Dendritic cell treated with granulocyte-macrophage colony-stimulating factor and Interleukin-4, amounts not matched to agents 40 ng/mL and 50 ng/mL, for 4 days (primary cell): ENCODE data around the gene TJP3.
A peak's percentile ranks its signal among the peaks of the same experiment; 100 is the strongest.
"Not testable (repeated sequence)": the region's sequence is repeated elsewhere in the genome, so short reads cannot be mapped to it uniquely, and the experiment has no call there.

ENCODE experiments used
- H3K27ac Mint-ChIP-seq: one replicate; pipeline ENCODE4 v1.8.0; 2022; ENCODE audit warnings: mild to moderate bottlenecking, mixed read lengths
- H3K27me3 Mint-ChIP-seq: one replicate; pipeline ENCODE4 v1.8.0; 2022; ENCODE audit warnings: mild to moderate bottlenecking, mixed read lengths
- H3K36me3 Mint-ChIP-seq: one replicate; pipeline ENCODE4 v1.8.0; 2022; ENCODE audit warnings: low read depth, mixed read lengths
- H3K4me1 Mint-ChIP-seq: one replicate; pipeline ENCODE4 v1.8.0; 2022; ENCODE audit warnings: low read depth, mixed read lengths
- H3K4me3 Mint-ChIP-seq: one replicate; pipeline ENCODE4 v1.8.0; 2022; ENCODE audit warnings: mild to moderate bottlenecking, moderate library complexity, mixed read lengths
- H3K9me3 Mint-ChIP-seq: one replicate; pipeline ENCODE4 v1.8.0; 2022; ENCODE audit warnings: mixed read lengths
- intact Hi-C: fragments of 100-400 bp; cut with micrococcal nuclease; formaldehyde crosslinking; loops from one replicate; pipeline ENCODE4 v1.15.0; 2022

Gene TJP3

GRCh38 chr19:3762501-3763459, 54.6 kb downstream of the TJP3 start, which contains the start of gene MRPL54:
MRPL54 (plus strand) TSS chr19:3762682; CDS start chr19:3762701, 19 bp downstream.
- Mint-ChIP-seq H3K27me3 (no peaks in the 10 kb centered on the region), H3K4me1 (peaks cover 37% of the 10 kb centered on the region), H3K27ac (peak within 1 kb of the TSS; percentile 96), H3K4me3 (peak within 1 kb of the TSS; percentile 96), H3K36me3 (peaks cover 62% of the 10 kb centered on the region), H3K9me3 (no peaks in the 10 kb centered on the region)
- intact Hi-C loops: loop anchor here (5.0 kb wide), 1 partner anchor 60 kb away; no protein-coding TSS in a partner anchor

- no peak overlapping the region for H3K27ac Mint-ChIP-seq
- H3K4me1 Mint-ChIP-seq: peaks cover 26% of the 10 kb centered on the region
- no peaks in the 10 kb centered on the region for H3K9me3 Mint-ChIP-seq
- H3K36me3 Mint-ChIP-seq: peaks cover 62% of the 10 kb centered on the region
- intact Hi-C loops: no loop called here
- H3K4me3 Mint-ChIP-seq: no peak overlapping the region
- no peaks in the 10 kb centered on the region for H3K27me3 Mint-ChIP-seq
Measured at GRCh38 chr19:3765121-3765520, 56.9 kb downstream of the TJP3 start.

GRCh38 chr19:3765757-3766156, 57.6 kb downstream of the TJP3 start:
- H3K27ac Mint-ChIP-seq, H3K27me3 Mint-ChIP-seq, H3K4me3 Mint-ChIP-seq, H3K9me3 Mint-ChIP-seq, intact Hi-C loops: not testable (repeated sequence)
- Mint-ChIP-seq H3K4me1 (peaks cover 21% of the 10 kb centered on the region), H3K36me3 (peaks cover 62% of the 10 kb centered on the region)

GRCh38 chr19:3766520-3766919, 58.3 kb downstream of the TJP3 start:
- intact Hi-C loops: no loop called here
- Mint-ChIP-seq H3K27me3 (no peaks in the 10 kb centered on the region), H3K4me3 (no peak overlapping the region), H3K9me3 (no peaks in the 10 kb centered on the region), H3K36me3 (peaks cover 55% of the 10 kb centered on the region), H3K27ac (no peak overlapping the region), H3K4me1 (peaks cover 15% of the 10 kb centered on the region)

- no peaks in the 10 kb centered on the region for H3K9me3 Mint-ChIP-seq
- H3K27ac Mint-ChIP-seq: no peak overlapping the region
- H3K36me3 Mint-ChIP-seq: peaks cover 54% of the 10 kb centered on the region
- intact Hi-C loops: no loop called here
- H3K4me1 Mint-ChIP-seq: peaks cover 9% of the 10 kb centered on the region
- no peaks in the 10 kb centered on the region for H3K27me3 Mint-ChIP-seq
- H3K4me3 Mint-ChIP-seq: no peak overlapping the region
Measured at GRCh38 chr19:3767050-3767449, 58.9 kb downstream of the TJP3 start.

- H3K27ac Mint-ChIP-seq: no peak overlapping the region
- peaks cover 8% of the 10 kb centered on the region for H3K4me1 Mint-ChIP-seq
- intact Hi-C loops: no loop called here
Measured at GRCh38 chr19:3768015-3768747, 60.0 kb downstream of the TJP3 start.

GRCh38 chr19:3768748-3769099, 60.5 kb downstream of the TJP3 start:
- no peak overlapping the region for H3K4me3 Mint-ChIP-seq
- no peaks in the 10 kb centered on the region for H3K9me3 Mint-ChIP-seq
- H3K27ac Mint-ChIP-seq: no peak overlapping the region
- peaks cover 54% of the 10 kb centered on the region for H3K36me3 Mint-ChIP-seq
- H3K27me3 Mint-ChIP-seq: peaks cover 2% of the 10 kb centered on the region
- H3K4me1 Mint-ChIP-seq: peaks cover 8% of the 10 kb centered on the region
- intact Hi-C loops: no loop called here

More at GRCh38 chr19:3768015-3768747, 60.0 kb downstream of the TJP3 start:
- Mint-ChIP-seq H3K36me3 (peaks cover 54% of the 10 kb centered on the region), H3K9me3 (no peaks in the 10 kb centered on the region), H3K27me3 (peaks cover 2% of the 10 kb centered on the region), H3K4me3 (no peak overlapping the region)

GRCh38 chr19:3769494-3769893, 61.3 kb downstream of the TJP3 start:
- H3K4me3 Mint-ChIP-seq: no peak overlapping the region
- H3K27ac Mint-ChIP-seq: no peak overlapping the region
- intact Hi-C loops: no loop called here
- H3K4me1 Mint-ChIP-seq: peaks cover 8% of the 10 kb centered on the region
- H3K9me3 Mint-ChIP-seq: no peaks in the 10 kb centered on the region
- H3K36me3 Mint-ChIP-seq: peaks cover 54% of the 10 kb centered on the region
- H3K27me3 Mint-ChIP-seq: peaks cover 2% of the 10 kb centered on the region

- no peak overlapping the region for H3K27ac Mint-ChIP-seq
- peaks cover 48% of the 10 kb centered on the region for H3K36me3 Mint-ChIP-seq
- H3K27me3 Mint-ChIP-seq: peaks cover 2% of the 10 kb centered on the region
- H3K4me3 Mint-ChIP-seq: no peak overlapping the region
- peaks cover 8% of the 10 kb centered on the region for H3K4me1 Mint-ChIP-seq
- intact Hi-C loops: no loop called here
- no peaks in the 10 kb centered on the region for H3K9me3 Mint-ChIP-seq
Measured at GRCh38 chr19:3770136-3770999, 62.2 kb downstream of the TJP3 start.

- H3K4me3 Mint-ChIP-seq: no peak overlapping the region
- peaks cover 40% of the 10 kb centered on the region for H3K36me3 Mint-ChIP-seq
- peaks cover 2% of the 10 kb centered on the region for H3K27me3 Mint-ChIP-seq
- H3K27ac Mint-ChIP-seq: no peak overlapping the region
- peaks cover under 1% of the 10 kb centered on the region for H3K9me3 Mint-ChIP-seq
- intact Hi-C loops: no loop called here
- peaks cover 6% of the 10 kb centered on the region for H3K4me1 Mint-ChIP-seq
Measured at GRCh38 chr19:3771000-3771905, 63.1 kb downstream of the TJP3 start.

GRCh38 chr19:3771906-3772455, 63.8 kb downstream of the TJP3 start, which contains the start of gene RAX2:
RAX2 (minus strand) TSS chr19:3772228; CDS start chr19:3771742, 486 bp downstream.
- Mint-ChIP-seq H3K27me3 (peaks cover 2% of the 10 kb centered on the region), H3K4me1 (peaks cover 3% of the 10 kb centered on the region), H3K27ac (no peak within 1 kb of the TSS), H3K36me3 (peaks cover 33% of the 10 kb centered on the region), H3K4me3 (no peak within 1 kb of the TSS), H3K9me3 (peaks cover 7% of the 10 kb centered on the region)
- intact Hi-C loops: no loop called here

- Mint-ChIP-seq H3K9me3 (peaks cover 7% of the 10 kb centered on the region), H3K36me3 (peaks cover 27% of the 10 kb centered on the region), H3K4me1 (peaks cover 5% of the 10 kb centered on the region), H3K27me3 (peaks cover 2% of the 10 kb centered on the region), H3K4me3 (no peak overlapping the region), H3K27ac (no peak overlapping the region)
- intact Hi-C loops: no loop called here
Measured at GRCh38 chr19:3773814-3774515, 65.8 kb downstream of the TJP3 start.
